Esophagus muscularis mucosa (tissue), 3 donors: ENCODE measurements around the gene RNF217.

Source experiments
- CTCF ChIP-seq, 3 experiments: fragments of 200-600 bp in 2 of 3; fragments of 450-650 bp in 1 of 3; sonication (generic) in 2 of 3; IDR thresholded peaks; one replicate each; pipeline ENCODE4 v1.5.1; 2017 to 2019; ENCODE audit warnings: antibody characterized with exemption in 3 of 3, mild to moderate bottlenecking in 2 of 3, moderate library complexity in 1 of 3
- POLR2A ChIP-seq: fragments of 450-650 bp; IDR thresholded peaks from one replicate; pipeline ENCODE4 v1.6.1; 2017; ENCODE audit warnings: antibody characterized with exemption, moderate library complexity, mild to moderate bottlenecking, low read depth

- TF ChIP-seq CTCF (IDR thresholded peaks at IDR 0.05), result no peak
- no peak for TF ChIP-seq POLR2A
Observed at GRCh38 chr6:124947971-124948451, 14.2 kb upstream of the RNF217 start.
